Activated T-helper 2 cell treated with anti-CD3 and anti-CD28 coated beads, Interferon-gamma antibody, Interleukin-2, Interleukin-4, amounts not matched to agents 10 μg/mL and 5 μg/mL and 100 μg/mL, durations not matched to agents 14 hours and 24 hours and 36 hours (primary cell): ENCODE measurements around the gene ZNF629. TPM values are rescaled to one million over a fixed set of nuclear protein-coding genes. Genes with fewer than 3 reads are reported as not detected.

Experiments
- DNase-seq: peaks from one replicate; pipeline ENCODE4 v3.0.0; 2021; ENCODE audit warnings: low spot score
- H3K27ac Mint-ChIP-seq: one replicate; pipeline ENCODE4 v1.8.0; 2021; ENCODE audit warnings: mixed read lengths
- H3K27me3 Mint-ChIP-seq: one replicate; pipeline ENCODE4 v1.8.0; 2021; ENCODE audit warnings: low read depth, mixed read lengths
- H3K36me3 Mint-ChIP-seq: one replicate; pipeline ENCODE4 v1.8.0; 2021; ENCODE audit warnings: low read depth, mixed read lengths
- H3K4me1 Mint-ChIP-seq: one replicate; pipeline ENCODE4 v1.8.0; 2021; ENCODE audit warnings: low read depth, mixed read lengths
- H3K4me3 Mint-ChIP-seq: one replicate; pipeline ENCODE4 v1.8.0; 2021; ENCODE audit warnings: low read depth, mild to moderate bottlenecking, moderate library complexity, mixed read lengths
- H3K9me3 Mint-ChIP-seq: one replicate; pipeline ENCODE4 v1.8.0; 2021; ENCODE audit warnings: mixed read lengths
- intact Hi-C: fragments of 100-400 bp; cut with micrococcal nuclease; formaldehyde crosslinking; loops from one replicate; pipeline ENCODE4 v1.15.1; 2023
- total RNA-seq: library from RNA; stranded (reverse); gene quantifications from 2 replicates; pipeline ENCODE4 v1.2.3, GENCODE V29; 2022

ZNF629 gene
- total RNA-seq, 1 donor from 2014 or later = 0.82 TPM

- H3K4me3 Mint-ChIP-seq = peak overlapping the region; percentile 69
- peaks cover 16% of the 10 kb centered on the region for H3K27me3 Mint-ChIP-seq
- H3K9me3 Mint-ChIP-seq = no peaks in the 10 kb centered on the region
- peaks cover 20% of the 10 kb centered on the region for H3K4me1 Mint-ChIP-seq
- H3K36me3 Mint-ChIP-seq = peaks cover 4% of the 10 kb centered on the region
- DNase-seq = no peak
- intact Hi-C loops = no loop called here
- no peak overlapping the region for H3K27ac Mint-ChIP-seq
Measured at GRCh38 chr16:30805370-30806169, 18.6 kb upstream of the ZNF629 start.

- peaks cover 16% of the 10 kb centered on the region for H3K27me3 Mint-ChIP-seq
- DNase-seq = no peak
- H3K4me1 Mint-ChIP-seq = peaks cover 20% of the 10 kb centered on the region
- peak overlapping the region; percentile 60 for H3K4me3 Mint-ChIP-seq
- peaks cover 4% of the 10 kb centered on the region for H3K36me3 Mint-ChIP-seq
- H3K27ac Mint-ChIP-seq = no peak overlapping the region
- no peaks in the 10 kb centered on the region for H3K9me3 Mint-ChIP-seq
- intact Hi-C loops = no loop called here
Measured at GRCh38 chr16:30805056-30805369, 18.0 kb upstream of the ZNF629 start.

- Mint-ChIP-seq H3K36me3 (peaks cover 4% of the 10 kb centered on the region), H3K27ac (no peak overlapping the region), H3K9me3 (no peaks in the 10 kb centered on the region), H3K4me1 (peaks cover 20% of the 10 kb centered on the region), H3K27me3 (peaks cover 14% of the 10 kb centered on the region), H3K4me3 (no peak overlapping the region)
- intact Hi-C loops = no loop called here
- no peak for DNase-seq
Measured at GRCh38 chr16:30802936-30803335, 15.9 kb upstream of the ZNF629 start.

GRCh38 chr16:30797670-30798309, 10.8 kb upstream of the ZNF629 start:
- Mint-ChIP-seq H3K27me3 (no peaks in the 10 kb centered on the region), H3K9me3 (no peaks in the 10 kb centered on the region), H3K4me1 (no peaks in the 10 kb centered on the region), H3K4me3 (no peak overlapping the region), H3K27ac (no peak overlapping the region), H3K36me3 (no peaks in the 10 kb centered on the region)
- intact Hi-C loops = no loop called here
- DNase-seq = no peak

- DNase-seq = no peak
- Mint-ChIP-seq H3K4me3 (no peak overlapping the region), H3K9me3 (no peaks in the 10 kb centered on the region), H3K4me1 (no peaks in the 10 kb centered on the region), H3K36me3 (no peaks in the 10 kb centered on the region), H3K27ac (no peak overlapping the region), H3K27me3 (no peaks in the 10 kb centered on the region)
- intact Hi-C loops = no loop called here
Measured at GRCh38 chr16:30794634-30795033, 7.6 kb upstream of the ZNF629 start.

GRCh38 chr16:30793508-30794069, 6.6 kb upstream of the ZNF629 start:
- H3K27ac Mint-ChIP-seq = no peak overlapping the region
- DNase-seq = no peak
- peaks cover 2% of the 10 kb centered on the region for H3K27me3 Mint-ChIP-seq
- H3K36me3 Mint-ChIP-seq = no peaks in the 10 kb centered on the region
- H3K9me3 Mint-ChIP-seq = no peaks in the 10 kb centered on the region
- H3K4me3 Mint-ChIP-seq = no peak overlapping the region
- H3K4me1 Mint-ChIP-seq = no peaks in the 10 kb centered on the region
- intact Hi-C loops = no loop called here

- Mint-ChIP-seq H3K4me3 (no peak overlapping the region), H3K9me3 (no peaks in the 10 kb centered on the region), H3K27ac (no peak overlapping the region), H3K4me1 (peaks cover 1% of the 10 kb centered on the region), H3K27me3 (peaks cover 33% of the 10 kb centered on the region), H3K36me3 (no peaks in the 10 kb centered on the region)
- intact Hi-C loops = no loop called here
- DNase-seq = no peak
Measured at GRCh38 chr16:30787613-30788378, 791 bp upstream of the ZNF629 start.

GRCh38 chr16:30786115-30786935, 680 bp downstream of the ZNF629 start:
- Mint-ChIP-seq H3K27ac (no peak overlapping the region), H3K27me3 (peaks cover 33% of the 10 kb centered on the region), H3K4me3 (peak overlapping the region; percentile 42), H3K4me1 (peaks cover 1% of the 10 kb centered on the region), H3K9me3 (no peaks in the 10 kb centered on the region), H3K36me3 (no peaks in the 10 kb centered on the region)
- DNase-seq = no peak
- intact Hi-C loops = no loop called here

- no peak overlapping the region for H3K27ac Mint-ChIP-seq
- H3K36me3 Mint-ChIP-seq = no peaks in the 10 kb centered on the region
- peaks cover 1% of the 10 kb centered on the region for H3K4me1 Mint-ChIP-seq
- peaks cover 33% of the 10 kb centered on the region for H3K27me3 Mint-ChIP-seq
- intact Hi-C loops = no loop called here
- H3K4me3 Mint-ChIP-seq = no peak overlapping the region
- H3K9me3 Mint-ChIP-seq = no peaks in the 10 kb centered on the region
- DNase-seq = no peak
Measured at GRCh38 chr16:30785126-30786106, 1.6 kb downstream of the ZNF629 start.

GRCh38 chr16:30784215-30784614, 2.8 kb downstream of the ZNF629 start:
- intact Hi-C loops = no loop called here
- no peak overlapping the region for H3K27ac Mint-ChIP-seq
- no peaks in the 10 kb centered on the region for H3K36me3 Mint-ChIP-seq
- H3K4me1 Mint-ChIP-seq = peaks cover 1% of the 10 kb centered on the region
- no peak for DNase-seq
- no peak overlapping the region for H3K4me3 Mint-ChIP-seq
- no peaks in the 10 kb centered on the region for H3K9me3 Mint-ChIP-seq
- peaks cover 33% of the 10 kb centered on the region for H3K27me3 Mint-ChIP-seq

- Mint-ChIP-seq H3K27ac (no peak overlapping the region), H3K9me3 (no peaks in the 10 kb centered on the region), H3K4me3 (no peak overlapping the region)
Measured at GRCh38 chr16:30783280-30784109, 3.5 kb downstream of the ZNF629 start.

More at GRCh38 chr16:30783280-30784109, 3.5 kb downstream of the ZNF629 start:
- H3K36me3 Mint-ChIP-seq = no peaks in the 10 kb centered on the region
- H3K27me3 Mint-ChIP-seq = peaks cover 31% of the 10 kb centered on the region
- no peak for DNase-seq
- H3K4me1 Mint-ChIP-seq = peaks cover 1% of the 10 kb centered on the region
- intact Hi-C loops = no loop called here
